HG03066 (cell line): ENCODE measurements around the gene FBXW5.

Experiments used
- ATAC-seq: cut with Tn5 transposase; IDR thresholded peaks from one replicate; pipeline ENCODE4 v1.9.1; 2021; ENCODE audit warnings: low read depth; ENCODE audit not compliant: unreplicated experiment

The FBXW5 gene

GRCh38 chr9:136962701-136963248 is 18.2 kb upstream of the FBXW5 start:
- no peak for ATAC-seq

GRCh38 chr9:136962163-136962562 is 17.6 kb upstream of the FBXW5 start:
- no peak for ATAC-seq

- no peak for ATAC-seq
These were observed 16.9 kb upstream of the FBXW5 start for GRCh38 chr9:136961279-136962065.

GRCh38 chr9:136960938-136961275 is 16.4 kb upstream of the FBXW5 start:
- no peak for ATAC-seq

- no peak for ATAC-seq
These were observed 15.8 kb upstream of the FBXW5 start for GRCh38 chr9:136960212-136960937.

- no peak for ATAC-seq
These were observed 14.6 kb upstream of the FBXW5 start for GRCh38 chr9:136958898-136959850.

- no peak for ATAC-seq
These were observed 13.9 kb upstream of the FBXW5 start for GRCh38 chr9:136958473-136958872.

- ATAC-seq: no peak
These were observed 13.4 kb upstream of the FBXW5 start for GRCh38 chr9:136957901-136958300.

GRCh38 chr9:136957461-136957860 is 12.9 kb upstream of the FBXW5 start:
- ATAC-seq: no peak

- no peak for ATAC-seq
These were observed 12.1 kb upstream of the FBXW5 start for GRCh38 chr9:136956604-136957003.

- ATAC-seq: no peak
These were observed 11.4 kb upstream of the FBXW5 start for GRCh38 chr9:136955943-136956335.

GRCh38 chr9:136955202-136955942 is 10.8 kb upstream of the FBXW5 start:
- no peak for ATAC-seq

- ATAC-seq: no peak
These were observed 9.9 kb upstream of the FBXW5 start for GRCh38 chr9:136954270-136955083.

GRCh38 chr9:136953771-136954269 is 9.3 kb upstream of the FBXW5 start:
- ATAC-seq: no peak

- ATAC-seq: no peak
These were observed 8.6 kb upstream of the FBXW5 start for GRCh38 chr9:136952876-136953770.

GRCh38 chr9:136952321-136952850 is 7.8 kb upstream of the FBXW5 start:
- no peak for ATAC-seq

- ATAC-seq: no peak
These were observed 7.2 kb upstream of the FBXW5 start, which contains the start of gene LCN12 for GRCh38 chr9:136951541-136952320. TSS of gene LCN12 (plus strand) at chr9:136952273. CDS start at chr9:136952328, 55 bp downstream.
